Upper lobe of left lung (tissue), 6 donors: ENCODE data around the gene TOM1L2. TPM values are rescaled to one million over a fixed set of nuclear protein-coding genes. Genes with fewer than 3 reads are reported as not detected.

ENCODE experiments used
- ATAC-seq, 2 donors: fragments of 200-7000 bp; cut with Tn5 transposase; one replicate each; pipeline ENCODE4 v1.9.1; 2022; ENCODE audit warnings: mild to moderate bottlenecking in 2 of 2, moderate library complexity in 2 of 2; ENCODE audit not compliant: low FRiP score in 2 of 2
- DNase-seq, 2 donors: peaks; one replicate each; pipeline ENCODE4 v3.0.0-alpha.2; 2019 to 2020
- H3K27ac ChIP-seq, 4 donors: fragments of 200-600 bp; sonication (generic); one replicate each; pipeline ENCODE4 v1.5.1; 2016 to 2019
- H3K27me3 ChIP-seq, 4 donors: fragments of 200-600 bp; sonication (generic); one replicate each; pipeline ENCODE4 v1.5.1; 2017 to 2019
- H3K36me3 ChIP-seq, 4 donors: fragments of 200-600 bp; sonication (generic); one replicate each; pipeline ENCODE4 v1.5.1; 2016 to 2019
- H3K4me1 ChIP-seq, 4 donors: fragments of 200-600 bp; sonication (generic); one replicate each; pipeline ENCODE4 v1.5.1; 2018 to 2019
- H3K4me3 ChIP-seq, 4 donors: fragments of 200-600 bp; sonication (generic); one replicate each; pipeline ENCODE4 v1.5.1; 2017 to 2019; ENCODE audit warnings: mild to moderate bottlenecking in 2 of 4, moderate library complexity in 1 of 4
- H3K9me3 ChIP-seq, 4 donors: fragments of 200-600 bp; sonication (generic); one replicate each; pipeline ENCODE4 v1.5.1; 2018 to 2019
- CTCF ChIP-seq, 6 experiments: fragments of 450-650 bp in 4 of 6; fragments of 200-600 bp in 2 of 6; sonication (generic) in 2 of 6; IDR thresholded peaks; one replicate each; pipeline ENCODE4 v1.5.1; 2016 to 2019; ENCODE audit warnings: antibody characterized with exemption in 6 of 6
- EP300 ChIP-seq, 4 donors: sonication (generic); formaldehyde crosslinking; IDR thresholded peaks; one replicate each; pipeline ENCODE4 v1.5.1; 2017; ENCODE audit warnings: antibody characterized with exemption in 4 of 4, control low read depth in 2 of 4
- POLR2A ChIP-seq, 4 donors: fragments of 450-650 bp; IDR thresholded peaks; one replicate each; pipeline ENCODE4 v1.5.1; 2016 to 2017; ENCODE audit warnings: antibody characterized with exemption in 4 of 4, mild to moderate bottlenecking in 2 of 4
- POLR2AphosphoS5 ChIP-seq, 2 donors: sonication (generic); formaldehyde crosslinking; IDR thresholded peaks; one replicate each; pipeline ENCODE4 v1.5.1; 2017; ENCODE audit warnings: antibody characterized with exemption in 2 of 2
- WGBS, 2 donors: methylation state at CpG; one replicate each; pipeline ENCODE4 v1.1.5; 2017 to 2018; 5-methylcytosine and 5-hydroxymethylcytosine counted together
- total RNA-seq, 6 donors: library from RNA; depleted of rRNA in 4 of 6; stranded (reverse); fragments of >200 nt in 4 of 6; gene quantifications; one replicate each; pipeline versions ENCODE4 v1.1.0 to v1.2.1, GENCODE V29; 2016 to 2021
- donor health status: DM: no; HTN: no; CAD: no; lungs with moderate emphysema.
- donor health status: DM: no; HTN: yes; CAD: no; lungs with severe emphysema.

TOM1L2 gene
- total RNA-seq, 6 donors from 2014 or later, result 54.2 to 134 (median 72.9) TPM

DNA sequence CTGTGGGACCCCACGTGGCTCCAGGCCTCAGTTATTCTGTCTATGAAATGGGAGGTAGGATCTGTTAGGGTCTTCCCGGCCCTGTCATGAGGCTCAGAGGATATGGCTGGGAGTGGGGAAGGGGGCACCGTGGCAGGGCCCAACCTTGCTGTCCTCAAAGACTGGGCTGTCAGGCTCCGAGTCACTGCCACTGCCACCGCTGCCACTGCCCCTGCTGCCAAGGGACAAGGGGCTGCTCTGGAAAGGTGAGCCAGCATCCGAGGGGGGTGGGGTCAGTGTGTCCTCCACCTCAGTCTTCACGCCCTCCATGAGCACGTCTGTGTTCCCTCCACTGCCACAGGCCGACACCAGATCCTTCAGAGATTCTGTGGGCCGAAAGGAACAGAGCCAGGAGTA is 154.7 kb downstream of the TOM1L2 start:
- Histone ChIP-seq H3K4me1 (peaks cover 26 to 52% (median 47%) of the 10 kb centered on the region in 4 donors), H3K36me3 (peaks cover 48 to 80% (median 69%) of the 10 kb centered on the region in 4 donors), H3K27me3 (no peaks in the 10 kb centered on the region), H3K9me3 (no peaks in the 10 kb centered on the region), H3K27ac (peak overlapping the region in 2 of 4 donors; percentile 57 to 86), H3K4me3 (no peak overlapping the region)
- ATAC-seq (no peak), DNase-seq (peak in 1 of 2 donors; percentile 49)
- 83 to 91% methylated on average over 5 to 10 of the region's 10 CpGs for WGBS, 2 donors
- TF ChIP-seq POLR2A (IDR thresholded peaks at IDR 0.05) (no peak), EP300 (IDR thresholded peaks at IDR 0.05) (no peak), POLR2AphosphoS5 (IDR thresholded peaks at IDR 0.05) (no peak), CTCF (IDR thresholded peaks at IDR 0.05) (no peak)

DNA sequence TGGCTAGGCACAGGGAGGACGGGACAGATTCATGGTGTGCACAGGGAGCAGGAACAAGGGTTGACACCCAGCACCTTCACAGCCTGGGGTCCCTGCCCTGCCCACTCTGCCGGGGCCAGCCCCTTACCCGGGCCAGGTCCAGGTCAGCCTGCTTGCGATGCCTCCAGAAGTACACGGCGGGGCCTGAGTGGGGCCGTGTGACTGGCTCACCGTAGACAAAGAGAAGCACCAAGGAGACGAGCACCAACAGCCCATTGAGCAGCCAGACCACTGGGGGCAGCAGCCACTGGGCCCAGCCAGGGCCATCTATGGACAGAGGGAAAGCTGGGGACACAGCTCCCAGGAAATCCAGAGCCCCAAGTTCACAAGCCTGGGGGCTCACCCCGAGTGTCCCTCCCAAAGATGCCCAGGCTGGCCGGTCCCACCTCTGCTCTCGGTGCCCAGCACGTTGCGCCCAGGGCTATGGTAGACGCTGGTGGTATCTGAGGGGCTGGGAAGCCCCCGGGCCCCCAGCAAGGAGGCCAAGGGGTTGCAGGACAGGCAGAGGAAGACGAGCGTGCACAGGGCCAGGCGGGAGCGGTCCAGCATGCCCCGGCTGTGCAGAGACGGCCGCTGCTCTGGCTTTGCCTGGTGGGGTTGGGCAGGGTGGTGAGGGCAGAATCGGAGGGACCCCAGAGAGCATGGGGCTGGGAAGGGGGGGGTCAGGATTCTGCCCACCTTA is 155.2 kb downstream of the TOM1L2 start:
- Histone ChIP-seq H3K9me3 (no peaks in the 10 kb centered on the region), H3K27me3 (no peaks in the 10 kb centered on the region), H3K27ac (peak overlapping the region in 1 of 4 donors; percentile 86), H3K4me1 (peaks cover 26 to 52% (median 47%) of the 10 kb centered on the region in 4 donors), H3K36me3 (peaks cover 49 to 80% (median 71%) of the 10 kb centered on the region in 4 donors), H3K4me3 (no peak overlapping the region)
- ATAC-seq (no peak), DNase-seq (peak in 1 of 2 donors; percentile 79)
- no peak for TF ChIP-seq CTCF (IDR thresholded peaks at IDR 0.05)
- TF ChIP-seq POLR2AphosphoS5 (IDR thresholded peaks at IDR 0.05), result no peak
- TF ChIP-seq POLR2A (IDR thresholded peaks at IDR 0.05), result no peak
- TF ChIP-seq EP300 (IDR thresholded peaks at IDR 0.05), result no peak
- 91 to 93% methylated on average over 10 to 21 of the region's 24 CpGs for WGBS, 2 donors

DNA sequence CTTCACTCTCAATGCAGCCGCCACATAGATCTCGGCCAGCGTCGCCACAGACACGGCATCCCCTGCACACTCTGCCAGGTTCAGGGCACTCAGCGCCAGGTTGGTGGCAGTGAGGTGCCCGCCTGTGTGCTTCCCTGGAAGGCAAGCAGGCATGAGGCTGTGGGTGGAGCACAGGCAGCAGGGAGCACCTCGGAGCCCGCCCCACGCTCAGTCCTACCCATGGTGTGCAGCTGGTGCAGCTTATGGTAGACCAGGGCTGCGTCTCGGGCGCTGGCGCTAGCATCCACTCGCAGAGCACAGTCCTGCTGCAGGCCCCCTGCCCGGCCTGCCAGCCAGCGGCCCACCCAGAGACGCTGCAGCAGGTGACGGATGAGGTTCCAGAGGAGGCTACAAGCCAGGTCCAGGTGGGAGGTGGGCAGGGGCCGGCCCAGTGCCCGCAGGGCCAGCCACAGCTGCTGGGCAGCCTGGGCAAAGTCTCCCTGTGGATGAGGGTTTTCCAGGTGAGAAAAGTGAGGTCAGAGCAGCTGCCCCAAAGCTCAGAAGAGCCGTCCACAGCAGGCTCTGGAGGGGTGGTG is 155.9 kb downstream of the TOM1L2 start:
- ATAC-seq (no peak), DNase-seq (peak in 1 of 2 donors; percentile 81)
- Histone ChIP-seq H3K4me1 (peaks cover 26 to 52% (median 47%) of the 10 kb centered on the region in 4 donors), H3K4me3 (no peak overlapping the region), H3K9me3 (no peaks in the 10 kb centered on the region), H3K27ac (no peak overlapping the region), H3K27me3 (no peaks in the 10 kb centered on the region), H3K36me3 (peaks cover 49 to 80% (median 71%) of the 10 kb centered on the region in 4 donors)
- TF ChIP-seq POLR2A (IDR thresholded peaks at IDR 0.05), result no peak
- no peak for TF ChIP-seq EP300 (IDR thresholded peaks at IDR 0.05)
- TF ChIP-seq POLR2AphosphoS5 (IDR thresholded peaks at IDR 0.05), result no peak
- TF ChIP-seq CTCF (IDR thresholded peaks at IDR 0.05), result no peak
- WGBS, 2 donors, result 97% methylated on average over 11 to 17 of the region's 22 CpGs

DNA sequence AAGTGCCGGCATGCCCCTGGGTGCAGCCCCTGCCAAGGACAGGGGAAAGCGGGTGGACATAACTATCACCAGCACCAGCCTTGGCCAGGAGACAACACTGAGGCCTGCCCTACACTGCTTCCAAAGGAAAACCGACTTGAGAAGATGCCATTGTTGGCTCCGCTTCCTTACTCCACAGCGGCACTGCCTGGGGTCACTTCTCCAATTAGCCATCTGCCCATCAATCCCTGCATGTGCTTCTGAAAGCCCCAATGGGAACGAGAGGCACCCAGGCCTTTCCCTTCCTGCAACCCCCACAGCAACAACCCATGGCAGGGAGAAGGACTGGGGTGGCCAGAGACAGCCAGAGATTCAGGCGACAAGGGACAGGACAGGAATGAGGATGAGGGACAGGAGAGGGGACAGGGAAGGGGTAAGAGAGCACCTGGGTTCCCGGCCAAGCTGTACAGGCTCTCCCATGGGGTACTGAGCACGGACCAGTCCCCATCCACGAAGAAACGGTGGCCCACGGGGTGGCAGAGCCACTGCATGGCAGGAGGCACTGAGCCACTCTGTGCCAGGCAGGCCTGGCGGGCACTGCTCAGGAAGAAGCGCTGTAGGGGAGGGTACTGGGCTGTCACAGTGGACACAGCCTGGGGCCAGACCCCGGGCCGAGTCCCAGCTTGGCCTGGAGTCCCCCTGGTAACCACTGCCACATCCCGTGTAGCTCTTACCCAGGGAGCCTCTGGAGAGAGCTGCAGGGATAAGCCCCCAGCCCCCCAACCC is 156.6 kb downstream of the TOM1L2 start:
- Histone ChIP-seq H3K4me3 (no peak overlapping the region), H3K27me3 (no peaks in the 10 kb centered on the region), H3K27ac (peak overlapping the region in 2 of 4 donors; percentile 21), H3K4me1 (peaks cover 27 to 47% (median 44%) of the 10 kb centered on the region in 4 donors), H3K9me3 (no peaks in the 10 kb centered on the region), H3K36me3 (peaks cover 49 to 84% (median 74%) of the 10 kb centered on the region in 4 donors)
- ATAC-seq (no peak), DNase-seq (peak in 1 of 2 donors; percentile 67)
- 87 to 90% methylated on average over 9 to 15 of the region's 17 CpGs for WGBS, 2 donors
- TF ChIP-seq POLR2AphosphoS5 (IDR thresholded peaks at IDR 0.05), result no peak
- TF ChIP-seq POLR2A (IDR thresholded peaks at IDR 0.05), result no peak
- no peak for TF ChIP-seq CTCF (IDR thresholded peaks at IDR 0.05)
- no peak for TF ChIP-seq EP300 (IDR thresholded peaks at IDR 0.05)
